IMR-90 (cell line): Measurements from ENCODE around the gene CEP78. TPM values are rescaled to one million over a fixed set of nuclear protein-coding genes. Genes with fewer than 3 reads are reported as not detected.

Experiments used
- ATAC-seq: fragments of 200-7000 bp; cut with Tn5 transposase; 2 replicates; pipeline ENCODE4 v1.9.1; 2020; ENCODE audit warnings: low read depth, mild to moderate bottlenecking, moderate library complexity
- BruUV-seq: library from RNA; stranded (reverse); fragments of 400-500 nt; replicated peaks from 2 replicates; lab custom pipeline; 2021; lab: Mats Ljungman, UMichigan
- CTCF ChIA-PET: fragments of 300-600 bp; formaldehyde crosslinking; extraction: SDS; loops from one replicate; lab custom pipeline; 2021; ENCODE audit warnings: antibody characterized with exemption; lab: Yijun Ruan, JAX
- POLR2A ChIA-PET: fragments of 300-600 bp; sonication (Branson Sonifier 250); formaldehyde crosslinking; loops from one replicate; lab custom pipeline; 2022; ENCODE audit warnings: antibody characterized with exemption; ENCODE audit not compliant: unreplicated experiment; lab: Charles Lee
- DNase-seq: peaks from one replicate; pipeline ENCODE4 v3.0.0; 2013
- H2AFZ ChIP-seq: replicated peaks from 2 replicates; pipeline ENCODE3; 2013; ENCODE audit warnings: low read length, mild to moderate bottlenecking; ENCODE audit not compliant: poor library complexity
- H2AK5ac ChIP-seq: 2 replicates; pipeline ENCODE4 v1.6.1; 2013; ENCODE audit warnings: low read depth, low read length, inconsistent platforms
- H2AK9ac ChIP-seq: replicated peaks from 2 replicates; pipeline ENCODE3; 2013; ENCODE audit warnings: mild to moderate bottlenecking, low read depth, low read length, moderate library complexity; ENCODE audit not compliant: poor library complexity
- H2BK120ac ChIP-seq: 2 replicates; pipeline ENCODE4 v1.6.1; 2013; ENCODE audit warnings: low read depth, low read length, inconsistent platforms
- H2BK15ac ChIP-seq: 3 replicates; pipeline ENCODE4 v1.6.1; 2013; ENCODE audit warnings: low read depth, low read length, inconsistent platforms
- H2BK20ac ChIP-seq: 2 replicates; pipeline ENCODE4 v1.6.1; 2013; ENCODE audit warnings: low read depth, mild to moderate bottlenecking, inconsistent platforms, low read length, moderate library complexity
- H2BK5ac ChIP-seq: 2 replicates; pipeline ENCODE4 v1.6.1; 2013; ENCODE audit warnings: mild to moderate bottlenecking, low read depth, low read length, inconsistent platforms; ENCODE audit not compliant: poor library complexity, severe bottlenecking
- H3K14ac ChIP-seq: replicated peaks from 2 replicates; pipeline ENCODE4 v1.6.1; 2013; ENCODE audit warnings: low read depth, low read length, inconsistent platforms
- H3K18ac ChIP-seq: 2 replicates; pipeline ENCODE4 v1.6.1; 2013; ENCODE audit warnings: low read depth, low read length, control low read depth
- H3K23ac ChIP-seq: 2 replicates; pipeline ENCODE4 v1.6.1; 2013; ENCODE audit warnings: low read depth, low read length, inconsistent platforms
- H3K27ac ChIP-seq: 2 replicates; pipeline ENCODE4 v1.5.1; 2013; ENCODE audit warnings: mild to moderate bottlenecking, control low read depth, low read length; ENCODE audit not compliant: insufficient read depth
- H3K27me3 ChIP-seq: 2 replicates; pipeline ENCODE4 v1.6.1; 2013; ENCODE audit warnings: low read length; ENCODE audit not compliant: control insufficient read depth, insufficient read depth
- H3K36me3 ChIP-seq: 2 replicates; pipeline ENCODE4 v1.6.1; 2013; ENCODE audit warnings: low read length, mixed read lengths; ENCODE audit not compliant: control insufficient read depth, insufficient read depth
- H3K4ac ChIP-seq: 2 replicates; pipeline ENCODE4 v1.6.1; 2013; ENCODE audit warnings: low read depth, low read length, inconsistent platforms
- H3K4me1 ChIP-seq: 2 replicates; pipeline ENCODE4 v1.6.1; 2013; ENCODE audit warnings: low read length, mixed read lengths; ENCODE audit not compliant: control insufficient read depth, insufficient read depth
- H3K4me2 ChIP-seq: 2 replicates; pipeline ENCODE4 v1.6.1; 2013; ENCODE audit warnings: low read depth, mild to moderate bottlenecking, control low read depth, low read length, moderate library complexity
- H3K4me3 ChIP-seq: 2 replicates; pipeline ENCODE4 v1.5.1; 2013; ENCODE audit warnings: low read depth, mild to moderate bottlenecking, control low read depth, low read length, moderate library complexity; ENCODE audit not compliant: insufficient read depth
- H3K56ac ChIP-seq: 2 replicates; pipeline ENCODE4 v1.6.1; 2013; ENCODE audit warnings: low read length, inconsistent platforms; ENCODE audit not compliant: insufficient read depth; ENCODE audit errors: extremely low read depth
- H3K79me1 ChIP-seq, 2 experiments: 2 replicates each; pipeline ENCODE4 v1.6.1; 2013; ENCODE audit warnings: low read length in 2 of 2, inconsistent platforms in 1 of 2, low read depth in 1 of 2
- H3K9ac ChIP-seq: 2 replicates; pipeline ENCODE4 v1.6.1; 2013; ENCODE audit warnings: low read depth, low read length, control low read depth
- H3K9me1 ChIP-seq: 2 replicates; pipeline ENCODE4 v1.6.1; 2013; ENCODE audit warnings: low read length, inconsistent platforms; ENCODE audit not compliant: insufficient read depth
- H3K9me3 ChIP-seq: 2 replicates; pipeline ENCODE4 v1.6.1; 2013; ENCODE audit warnings: low read length; ENCODE audit not compliant: control insufficient read depth, insufficient read depth
- H4K20me1 ChIP-seq: 2 replicates; pipeline ENCODE4 v1.6.1; 2013; ENCODE audit warnings: low read length, inconsistent platforms; ENCODE audit not compliant: insufficient read depth
- H4K5ac ChIP-seq: 2 replicates; pipeline ENCODE4 v1.6.1; 2013; ENCODE audit warnings: mild to moderate bottlenecking, low read depth, low read length, control low read depth
- H4K8ac ChIP-seq, 2 experiments: 2 replicates each; pipeline ENCODE4 v1.6.1; 2013; ENCODE audit warnings: low read depth in 2 of 2, low read length in 2 of 2, control low read depth in 1 of 2, inconsistent platforms in 1 of 2
- H4K91ac ChIP-seq: 2 replicates; pipeline ENCODE4 v1.6.1; 2013; ENCODE audit warnings: low read depth, low read length, inconsistent platforms; ENCODE audit not compliant: insufficient read depth
- MXI1 ChIP-seq: IDR thresholded peaks from 2 replicates; pipeline ENCODE4 v1.6.1; 2012; ENCODE audit warnings: low read depth, mild to moderate bottlenecking, low read length, moderate library complexity, borderline replicate concordance
- RAD21 ChIP-seq: IDR thresholded peaks from 2 replicates; pipeline ENCODE4 v1.6.1; 2012; ENCODE audit warnings: low read length, improper control_type of control experiment
- SMC3 ChIP-seq: fragments of 150-350 bp; IDR thresholded peaks from 2 replicates; pipeline ENCODE4 v1.6.1; 2016; ENCODE audit warnings: low read depth, mild to moderate bottlenecking, antibody characterized with exemption, low read length, moderate library complexity
- WGBS, 2 experiments: methylation state at CpG; one replicate each; pipeline versions ENCODE4 v1.1.5 to v1.1.7; 2013; ENCODE audit warnings: missing lambda C conversion rate in 2 of 2; ENCODE audit not compliant: insufficient read length in 1 of 2; ENCODE audit errors: extremely low coverage in 2 of 2; 5-methylcytosine and 5-hydroxymethylcytosine counted together
- dilution Hi-C: fragments of 300-500 bp; cut with HindIII; formaldehyde crosslinking; loops from one replicate; pipeline ENCODE4 v1.14.3; 2018; ENCODE audit warnings: low sequenced_read_pairs; ENCODE audit not compliant: unreplicated experiment
- in situ Hi-C: fragments of 300-500 bp; cut with MboI; formaldehyde crosslinking; loops from 3 replicates; pipeline ENCODE4 v1.14.3; 2019; ENCODE audit warnings: low sequenced_read_pairs, inconsistent platforms, mixed read lengths
- intact Hi-C: fragments of 100-400 bp; cut with micrococcal nuclease; formaldehyde crosslinking; loops from 2 replicates; pipeline ENCODE4 v1.10.0; 2022
- polyA plus RNA-seq, 3 experiments: library from polyadenylated mRNA; depleted of rRNA; stranded (reverse); fragments of >200 nt; gene quantifications; 2 replicates each; pipeline ENCODE4 v1.2.3, GENCODE V29; 2012; ENCODE audit warnings: low replicate concordance in 1 of 3
- total RNA-seq: library from RNA; depleted of rRNA; stranded (reverse); fragments of >200 nt; gene quantifications from 2 replicates; pipeline ENCODE4 v1.2.3, GENCODE V29; 2012
- TF ChIP-seq, protein P1 (sequence below): fragments of 150-350 bp; IDR thresholded peaks from 2 replicates; pipeline ENCODE4 v1.6.1; 2017; ENCODE audit warnings: mild to moderate bottlenecking, antibody characterized with exemption, low read length, low read depth

Gene CEP78
- total and polyA plus RNA-seq, 2 of the 4 experiments (the other 2 are of a cell fraction) = 9.2 to 18.3 TPM

DNA sequence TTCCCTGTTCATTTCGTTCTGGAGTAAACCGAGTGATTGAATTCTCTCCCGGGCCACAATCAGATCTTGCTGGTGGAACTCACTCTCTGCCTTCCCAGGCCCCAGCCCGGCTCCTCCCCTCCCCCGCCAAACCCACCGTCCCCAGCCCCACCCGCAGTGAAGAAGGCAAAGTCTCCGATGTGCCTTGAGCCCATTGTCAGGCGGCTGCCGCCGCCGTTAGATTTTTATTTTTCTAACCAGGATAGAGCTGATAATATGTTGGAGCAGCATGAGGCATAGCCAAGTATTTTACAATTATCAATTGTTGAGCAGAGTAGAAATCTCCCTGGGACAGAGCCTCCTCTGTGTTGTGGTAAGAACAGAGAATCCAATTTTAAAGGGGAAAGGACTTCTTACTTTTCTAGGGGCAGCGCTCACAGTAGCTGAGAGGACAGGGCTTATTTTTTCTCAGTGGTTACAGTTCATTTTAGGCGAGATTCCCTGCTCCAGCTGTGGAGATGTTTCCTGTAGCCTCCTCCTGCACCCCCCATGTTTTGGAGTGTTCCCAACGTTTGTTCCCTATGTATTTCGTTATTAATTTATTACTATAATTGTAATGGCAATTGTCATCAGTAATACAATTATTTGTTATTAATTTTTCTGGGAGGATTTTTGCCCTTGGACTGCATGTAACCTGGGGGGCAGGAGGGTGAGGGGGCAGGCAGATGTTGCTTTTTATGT, 62.3 kb downstream of the CEP78 start:
- Histone ChIP-seq H2AK9ac (peak overlapping the region; percentile 44), H4K5ac (no peak overlapping the region), H3K4ac (no peak overlapping the region), H2BK15ac (no peak overlapping the region), H3K23ac (peak overlapping the region; percentile 98), H3K9me3 (no peaks in the 10 kb centered on the region), H4K8ac (0 out of 4 replicates have a peak overlapping the region, but pooled peaks of 1 of the 2 experiments have one; percentile 28), H3K18ac (no peak overlapping the region), H3K27me3 (no peaks in the 10 kb centered on the region), H3K14ac (peak overlapping the region; percentile 77), H3K4me3 (peak overlapping the region; percentile 75), H2BK5ac (no peak overlapping the region), H3K56ac (peak overlapping the region; percentile 80; the same call in 1 of the 2 replicates), H3K27ac (no peak overlapping the region), H3K4me1 (peaks cover 3% of the 10 kb centered on the region; the same call in 1 of the 2 replicates), H2AK5ac (no peak overlapping the region), H3K4me2 (peak overlapping the region; percentile 83), H3K9me1 (peaks cover 2% of the 10 kb centered on the region; the same call in 1 of the 2 replicates), H3K36me3 (peaks cover 5% of the 10 kb centered on the region; the same call in 1 of the 2 replicates), H3K9ac (peak overlapping the region; percentile 66), H4K91ac (no peak overlapping the region; the same call in 1 of the 2 replicates), H4K20me1 (peaks cover 33% of the 10 kb centered on the region; the same call in 1 of the 2 replicates), H3K79me1 (peaks cover 7 to 42% of the 10 kb centered on the region in 2 experiments; a peak in 3 of 4 replicates), H2BK120ac (no peak overlapping the region), H2AFZ (peak overlapping the region; percentile 97), H2BK20ac (no peak overlapping the region)
- intact Hi-C loops = no loop called here
- no peak for ATAC-seq
- dilution Hi-C loops = no loop called here
- BruUV-seq = no TSS peak
- ChIA-PET POLR2A (interaction anchor here (0.6 kb wide), 1 partner anchor 401 kb away, joined by 10 read pairs; no protein-coding TSS in a partner anchor), CTCF (interaction anchor here (0.6 to 1.0 kb wide), 2 partner anchors 25 to 27 kb away, joined by 6 to 7 read pairs; no protein-coding TSS in a partner anchor)
- TF ChIP-seq, protein P1, sequence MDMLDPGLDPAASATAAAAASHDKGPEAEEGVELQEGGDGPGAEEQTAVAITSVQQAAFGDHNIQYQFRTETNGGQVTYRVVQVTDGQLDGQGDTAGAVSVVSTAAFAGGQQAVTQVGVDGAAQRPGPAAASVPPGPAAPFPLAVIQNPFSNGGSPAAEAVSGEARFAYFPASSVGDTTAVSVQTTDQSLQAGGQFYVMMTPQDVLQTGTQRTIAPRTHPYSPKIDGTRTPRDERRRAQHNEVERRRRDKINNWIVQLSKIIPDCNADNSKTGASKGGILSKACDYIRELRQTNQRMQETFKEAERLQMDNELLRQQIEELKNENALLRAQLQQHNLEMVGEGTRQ = no peak
- TF ChIP-seq SMC3 (no peak), RAD21 (no peak), MXI1 (no peak)
- in situ Hi-C loops = no loop called here
- WGBS, 2 experiments = 0% methylated on average over 1 of the region's 16 CpGs; no CpG with 5 or more reads in 1 of the 2 experiments
- no peak for DNase-seq
